Measurements from ENCODE around the gene THAP7. TPM values are rescaled to one million over a fixed set of nuclear protein-coding genes. Genes with fewer than 3 reads are reported as not detected.

Gene THAP7
- total and polyA plus RNA-seq, 2 donors (not counting 3 experiments of a cell fraction or from before 2014, with no cell fraction given) = 13.5 to 24.4 TPM

- peaks cover 13% of the 10 kb centered on the region for H3K4me1 ChIP-seq (ENCODE audit: control insufficient read depth, extremely low read depth, insufficient read depth, low read length)
- no peak overlapping the region for H3K4me2 ChIP-seq (ENCODE audit: insufficient read depth, low read length)
- intact Hi-C loops (cut with micrococcal nuclease) (no loop called here), dilution Hi-C loops (cut with MboI; ENCODE audit: extremely low pct_ligation_motif_present, low sequenced_read_pairs) (no loop called here)
- no peaks in the 10 kb centered on the region for H3K9me1 ChIP-seq (replicated peaks; ENCODE audit: control insufficient read depth, extremely low read depth, insufficient read depth, low read length)
- TF ChIP-seq FOS (IDR thresholded peaks at IDR 0.05; ENCODE audit: borderline replicate concordance, insufficient read depth, low read length) (no peak), MAX (IDR thresholded peaks at IDR 0.05; ENCODE audit: insufficient read depth, insufficient read length) (no peak), GATA2 (IDR thresholded peaks at IDR 0.05; ENCODE audit: insufficient read depth, insufficient read length, low read depth, low read length) (no peak), CTCF (IDR thresholded peaks at IDR 0.05; ENCODE audit: extremely low read depth in 1 of 2, insufficient read depth in 1 of 2, low read depth in 1 of 2, low read length in 2 of 2) (no peak), MYC (IDR thresholded peaks at IDR 0.05; ENCODE audit: low read depth, low read length) (no peak), JUN (IDR thresholded peaks at IDR 0.05; ENCODE audit: borderline replicate concordance, insufficient read depth, insufficient read length, low read depth) (no peak), POLR2A (IDR thresholded peaks at IDR 0.05; ENCODE audit: low read depth, low read length) (no peak), POLR2AphosphoS5 (IDR thresholded peaks at IDR 0.05; ENCODE audit: insufficient read depth, low read depth, low read length) (no peak), EZH2 (IDR thresholded peaks at IDR 0.05; ENCODE audit: borderline replicate concordance, low read depth, low read length, severe bottlenecking) (no peak)
- FAIRE-seq (no peak), DNase-seq (ENCODE audit: low read depth, low spot score) (no peak)
- H3K79me2 ChIP-seq (ENCODE audit: control insufficient read depth, insufficient read depth, low read length) = no peaks in the 10 kb centered on the region
- H4K20me1 ChIP-seq (replicated peaks; ENCODE audit: control insufficient read depth, extremely low read depth, insufficient read depth, low read length) = no peaks in the 10 kb centered on the region
- no peak overlapping the region for H2AFZ ChIP-seq (ENCODE audit: low read depth, low read length)
- H3K36me3 ChIP-seq (ENCODE audit: control insufficient read depth in 2 of 2, extremely low read depth in 1 of 2, insufficient read depth in 2 of 2, low read length in 2 of 2) = no peaks in the 10 kb centered on the region
- H3K27me3 ChIP-seq (ENCODE audit: control insufficient read depth in 2 of 2, insufficient read depth in 2 of 2, low read length in 2 of 2) = no peaks in the 10 kb centered on the region
- CTCF ChIA-PET = interaction anchor here (0.6 to 0.7 kb wide), 3 partner anchors 29 to 1892 kb away, joined by 3 to 5 read pairs (median 3); no protein-coding TSS in a partner anchor
- no peaks in the 10 kb centered on the region for H3K9me3 ChIP-seq (replicated peaks; ENCODE audit: control insufficient read depth, insufficient read depth, low read length)
- no TSS peak for BruUV-seq (replicated peaks)
- no peak overlapping the region for H3K9ac ChIP-seq (replicated peaks; ENCODE audit: extremely low read depth, insufficient read depth, low read length)
- POLR2A ChIA-PET = no interaction called here
- no peak overlapping the region for H3K27ac ChIP-seq (ENCODE audit: insufficient read depth, low read depth, low read length)
- H3K4me3 ChIP-seq (replicated peaks in 1 of 3; ENCODE audit: insufficient read depth in 1 of 3, low read depth in 1 of 3, low read length in 3 of 3) = no peak overlapping the region
These were observed 14.9 kb upstream of the THAP7 start for GRCh38 chr22:21016644-21017420.

Data from endothelial cell of umbilical vein (primary cell).